ENCODE data around the gene ARHGAP15. TPM values are rescaled to one million over a fixed set of nuclear protein-coding genes. Genes with fewer than 3 reads are reported as not detected.

The ARHGAP15 gene
- total RNA-seq, 4 donors from 2014 or later, result 1.2 to 6.0 (median 3.4) TPM

- WGBS, result 54% methylated on average over 3 of the region's 3 CpGs
- no peak overlapping the region for H3K4me3 ChIP-seq
- TF ChIP-seq POLR2AphosphoS5 (IDR thresholded peaks at IDR 0.05) (no peak), CTCF (IDR thresholded peaks at IDR 0.05) (no peak), POLR2A (IDR thresholded peaks at IDR 0.05) (no peak), EP300 (IDR thresholded peaks at IDR 0.05) (no peak)
Observed at GRCh38 chr2:143473216-143473615, 344.0 kb downstream of the ARHGAP15 start.

GRCh38 chr2:143473820-143474219 is 344.6 kb downstream of the ARHGAP15 start:
- 78% methylated on average over 3 of the region's 3 CpGs for WGBS
- no peaks in the 10 kb centered on the region for H3K4me1 ChIP-seq
- no peaks in the 10 kb centered on the region for H3K36me3 ChIP-seq
- no peaks in the 10 kb centered on the region for H3K27me3 ChIP-seq
- no peak for DNase-seq (ENCODE audit: low spot score in 2 of 2)
- no peak overlapping the region for H3K4me3 ChIP-seq
- peak overlapping the region; percentile 13 for H3K27ac ChIP-seq
- no peaks in the 10 kb centered on the region for H3K9me3 ChIP-seq
- TF ChIP-seq POLR2A (IDR thresholded peaks at IDR 0.05), result no peak
- TF ChIP-seq POLR2AphosphoS5 (IDR thresholded peaks at IDR 0.05), result no peak
- no peak for TF ChIP-seq EP300 (IDR thresholded peaks at IDR 0.05)
- no peak for TF ChIP-seq CTCF (IDR thresholded peaks at IDR 0.05)

More at GRCh38 chr2:143473216-143473615, 344.0 kb downstream of the ARHGAP15 start:
- Histone ChIP-seq H3K27ac (no peak overlapping the region), H3K36me3 (no peaks in the 10 kb centered on the region), H3K4me1 (no peaks in the 10 kb centered on the region), H3K27me3 (no peaks in the 10 kb centered on the region), H3K9me3 (no peaks in the 10 kb centered on the region)
- DNase-seq (ENCODE audit: low spot score in 2 of 2), result no peak

GRCh38 chr2:143474586-143474985 is 345.4 kb downstream of the ARHGAP15 start:
- H3K36me3 ChIP-seq, result no peaks in the 10 kb centered on the region
- 75% methylated on average over 4 of the region's 4 CpGs for WGBS
- H3K4me3 ChIP-seq, result no peak overlapping the region
- TF ChIP-seq EP300 (IDR thresholded peaks at IDR 0.05) (no peak), CTCF (IDR thresholded peaks at IDR 0.05) (no peak), POLR2AphosphoS5 (IDR thresholded peaks at IDR 0.05) (no peak), POLR2A (IDR thresholded peaks at IDR 0.05) (no peak)
- H3K27ac ChIP-seq, result no peak overlapping the region
- no peak for DNase-seq (ENCODE audit: low spot score in 2 of 2)
- no peaks in the 10 kb centered on the region for H3K4me1 ChIP-seq
- H3K9me3 ChIP-seq, result no peaks in the 10 kb centered on the region
- no peaks in the 10 kb centered on the region for H3K27me3 ChIP-seq

GRCh38 chr2:143475041-143475776 is 346.0 kb downstream of the ARHGAP15 start:
- Histone ChIP-seq H3K4me3 (no peak overlapping the region), H3K4me1 (no peaks in the 10 kb centered on the region), H3K9me3 (no peaks in the 10 kb centered on the region), H3K27ac (peak overlapping the region; percentile 30), H3K27me3 (no peaks in the 10 kb centered on the region), H3K36me3 (no peaks in the 10 kb centered on the region)
- no peak for DNase-seq (ENCODE audit: low spot score in 2 of 2)
- 60% methylated on average over 7 of the region's 7 CpGs for WGBS
- TF ChIP-seq POLR2AphosphoS5 (IDR thresholded peaks at IDR 0.05) (no peak), POLR2A (IDR thresholded peaks at IDR 0.05) (no peak), EP300 (IDR thresholded peaks at IDR 0.05) (no peak), CTCF (IDR thresholded peaks at IDR 0.05) (no peak)

DNA sequence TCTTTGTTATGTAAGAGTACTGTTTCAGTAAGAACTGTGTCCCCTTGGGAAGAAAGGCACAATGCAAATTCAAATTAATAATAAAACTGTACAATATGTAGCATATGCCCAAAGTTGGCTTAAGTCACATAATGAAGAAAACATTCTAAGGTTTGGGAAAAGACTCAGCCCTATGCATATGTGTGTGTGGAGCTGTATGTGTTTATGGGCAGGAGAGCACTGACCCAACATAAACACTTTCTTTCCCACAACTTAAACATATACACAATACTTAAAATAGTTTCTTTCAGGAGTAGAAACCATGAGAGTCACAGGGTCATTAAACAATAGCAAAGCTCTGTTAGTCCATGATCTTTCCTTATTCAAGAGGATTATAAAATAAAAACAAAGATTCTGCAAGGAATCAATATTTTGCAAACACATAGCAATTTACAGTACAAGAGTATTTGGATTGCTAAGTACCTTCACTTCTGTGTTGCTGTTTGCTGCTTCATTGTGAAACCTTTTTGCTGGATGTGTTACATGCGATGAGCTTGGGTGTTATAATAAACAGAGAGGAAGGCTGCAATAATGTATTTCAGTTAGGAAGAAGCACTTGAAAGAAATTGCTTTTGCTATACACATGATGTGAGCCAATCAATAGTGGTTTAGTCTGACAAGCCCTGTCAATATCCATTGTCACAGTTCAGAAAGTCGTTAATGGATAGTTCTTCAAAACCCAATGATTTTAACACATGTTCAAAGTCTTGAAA is 347.3 kb downstream of the ARHGAP15 start:
- 82% methylated on average over 2 of the region's 2 CpGs for WGBS
- no peak for TF ChIP-seq EP300 (IDR thresholded peaks at IDR 0.05)
- TF ChIP-seq POLR2A (IDR thresholded peaks at IDR 0.05), result no peak
- no peak for TF ChIP-seq POLR2AphosphoS5 (IDR thresholded peaks at IDR 0.05)

More for the DNA sequence above, 347.3 kb downstream of the ARHGAP15 start:
- H3K27me3 ChIP-seq, result no peaks in the 10 kb centered on the region
- no peak overlapping the region for H3K27ac ChIP-seq
- H3K36me3 ChIP-seq, result no peaks in the 10 kb centered on the region
- H3K4me3 ChIP-seq, result no peak overlapping the region
- no peaks in the 10 kb centered on the region for H3K9me3 ChIP-seq
- DNase-seq (ENCODE audit: low spot score in 2 of 2), result no peak
- no peaks in the 10 kb centered on the region for H3K4me1 ChIP-seq

Measured in suprapubic skin (tissue), 4 donors.